Measurements from ENCODE around the gene CHD5. TPM values are rescaled to one million over a fixed set of nuclear protein-coding genes. Genes with fewer than 3 reads are reported as not detected.

CHD5 gene
- total and polyA plus RNA-seq, 2 of the 13 experiments (the other 11 are each of a cell fraction or from before 2014, with no cell fraction given): 0.02 to 0.21 TPM

DNA sequence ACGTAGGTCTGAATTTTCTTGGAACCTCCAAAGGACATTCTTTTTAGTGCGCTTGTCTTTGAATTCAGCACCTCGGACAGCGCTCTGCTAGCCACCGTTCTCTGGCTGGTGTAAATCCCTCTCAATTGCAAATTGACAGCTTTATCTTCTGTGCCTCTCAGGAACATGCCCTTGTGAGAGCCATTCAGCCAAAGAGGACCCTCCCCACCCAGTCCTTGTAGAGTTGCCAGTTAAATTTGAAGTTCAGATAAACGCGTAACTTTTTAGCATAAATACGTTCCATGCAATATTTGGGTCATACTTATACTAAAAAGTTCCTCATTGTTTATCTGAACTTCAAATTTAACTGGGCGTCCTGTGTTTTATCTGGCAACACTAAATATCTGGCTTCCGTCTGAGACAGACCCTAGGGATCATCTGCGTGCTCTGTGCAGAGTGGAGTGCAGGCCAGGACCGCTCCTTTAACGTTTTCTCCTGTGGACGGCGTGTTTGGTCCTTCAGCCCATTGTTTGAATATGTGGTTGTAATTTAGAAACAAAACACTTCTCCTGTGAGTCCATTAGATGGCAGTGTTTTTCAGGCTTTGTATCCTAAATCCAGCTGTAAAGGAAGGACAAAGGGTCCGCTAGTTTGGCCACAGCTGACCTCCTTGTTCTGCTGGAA is 127.4 kb downstream of the CHD5 start (continued):
- peak; percentile 56; the same call in 1 of the 2 replicates for TF ChIP-seq MYPOP (CRISPR knock-in tag; IDR thresholded peaks at IDR 0.05)
- no peak for TF ChIP-seq ATAD3A (CRISPR knock-in tag; IDR thresholded peaks at IDR 0.05)
- TF ChIP-seq SALL1 (CRISPR knock-in tag; IDR thresholded peaks at IDR 0.05): peak; percentile 55; the same call in 1 of the 2 replicates
- peak; percentile 84; the same call in 1 of the 2 replicates for TF ChIP-seq ZFP37 (CRISPR knock-in tag; IDR thresholded peaks at IDR 0.05; ENCODE audit: borderline replicate concordance)
- TF ChIP-seq PBX3 (CRISPR knock-in tag; IDR thresholded peaks at IDR 0.05; ENCODE audit: borderline replicate concordance): 0 out of 2 replicates have a peak, but pooled peaks have one; percentile 38
- 0 out of 2 replicates have a peak, but pooled peaks have one; percentile 26 for TF ChIP-seq NCOA2 (CRISPR knock-in tag; IDR thresholded peaks at IDR 0.05)
- TF ChIP-seq, protein P1, sequence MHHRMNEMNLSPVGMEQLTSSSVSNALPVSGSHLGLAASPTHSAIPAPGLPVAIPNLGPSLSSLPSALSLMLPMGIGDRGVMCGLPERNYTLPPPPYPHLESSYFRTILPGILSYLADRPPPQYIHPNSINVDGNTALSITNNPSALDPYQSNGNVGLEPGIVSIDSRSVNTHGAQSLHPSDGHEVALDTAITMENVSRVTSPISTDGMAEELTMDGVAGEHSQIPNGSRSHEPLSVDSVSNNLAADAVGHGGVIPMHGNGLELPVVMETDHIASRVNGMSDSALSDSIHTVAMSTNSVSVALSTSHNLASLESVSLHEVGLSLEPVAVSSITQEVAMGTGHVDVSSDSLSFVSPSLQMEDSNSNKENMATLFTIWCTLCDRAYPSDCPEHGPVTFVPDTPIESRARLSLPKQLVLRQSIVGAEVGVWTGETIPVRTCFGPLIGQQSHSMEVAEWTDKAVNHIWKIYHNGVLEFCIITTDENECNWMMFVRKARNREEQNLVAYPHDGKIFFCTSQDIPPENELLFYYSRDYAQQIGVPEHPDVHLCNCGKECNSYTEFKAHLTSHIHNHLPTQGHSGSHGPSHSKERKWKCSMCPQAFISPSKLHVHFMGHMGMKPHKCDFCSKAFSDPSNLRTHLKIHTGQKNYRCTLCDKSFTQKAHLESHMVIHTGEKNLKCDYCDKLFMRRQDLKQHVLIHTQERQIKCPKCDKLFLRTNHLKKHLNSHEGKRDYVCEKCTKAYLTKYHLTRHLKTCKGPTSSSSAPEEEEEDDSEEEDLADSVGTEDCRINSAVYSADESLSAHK (CRISPR knock-in tag; IDR thresholded peaks at IDR 0.05; ENCODE audit: borderline replicate concordance): no peak
- no peak for TF ChIP-seq SMARCE1 (IDR thresholded peaks at IDR 0.05; ENCODE audit: borderline replicate concordance)
- TF ChIP-seq, protein P2, sequence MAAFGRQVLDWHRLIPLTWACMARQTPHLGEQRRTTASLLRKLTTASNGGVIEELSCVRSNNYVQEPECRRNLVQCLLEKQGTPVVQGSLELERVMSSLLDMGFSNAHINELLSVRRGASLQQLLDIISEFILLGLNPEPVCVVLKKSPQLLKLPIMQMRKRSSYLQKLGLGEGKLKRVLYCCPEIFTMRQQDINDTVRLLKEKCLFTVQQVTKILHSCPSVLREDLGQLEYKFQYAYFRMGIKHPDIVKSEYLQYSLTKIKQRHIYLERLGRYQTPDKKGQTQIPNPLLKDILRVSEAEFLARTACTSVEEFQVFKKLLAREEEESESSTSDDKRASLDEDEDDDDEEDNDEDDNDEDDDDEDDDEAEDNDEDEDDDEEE (CRISPR knock-in tag; IDR thresholded peaks at IDR 0.05): no peak
- peak; percentile 82; the same call in 1 of the 2 replicates for TF ChIP-seq CREB3 (CRISPR knock-in tag; IDR thresholded peaks at IDR 0.05)
- TF ChIP-seq WIZ (CRISPR knock-in tag; IDR thresholded peaks at IDR 0.05): peak; percentile 94; the same call in 1 of the 2 replicates
- no peak for TF ChIP-seq KAT2B (IDR thresholded peaks at IDR 0.05; ENCODE audit: borderline replicate concordance, low read depth, low read length)
- TF ChIP-seq RCOR2 (CRISPR knock-in tag; IDR thresholded peaks at IDR 0.05): no peak
- TF ChIP-seq ZNF7 (CRISPR knock-in tag; IDR thresholded peaks at IDR 0.05): 0 out of 2 replicates have a peak, but pooled peaks have one; percentile 17
- TF ChIP-seq PHF20 (CRISPR knock-in tag; IDR thresholded peaks at IDR 0.05): no peak
- TF ChIP-seq ZNF468 (CRISPR knock-in tag; IDR thresholded peaks at IDR 0.05): no peak
- TF ChIP-seq ZNF430 (CRISPR knock-in tag; IDR thresholded peaks at IDR 0.05): peak; percentile 36; the same call in 1 of the 2 replicates
- TF ChIP-seq BORCS8-MEF2B (CRISPR knock-in tag; IDR thresholded peaks at IDR 0.05): peak; percentile 72
- TF ChIP-seq, protein P3, sequence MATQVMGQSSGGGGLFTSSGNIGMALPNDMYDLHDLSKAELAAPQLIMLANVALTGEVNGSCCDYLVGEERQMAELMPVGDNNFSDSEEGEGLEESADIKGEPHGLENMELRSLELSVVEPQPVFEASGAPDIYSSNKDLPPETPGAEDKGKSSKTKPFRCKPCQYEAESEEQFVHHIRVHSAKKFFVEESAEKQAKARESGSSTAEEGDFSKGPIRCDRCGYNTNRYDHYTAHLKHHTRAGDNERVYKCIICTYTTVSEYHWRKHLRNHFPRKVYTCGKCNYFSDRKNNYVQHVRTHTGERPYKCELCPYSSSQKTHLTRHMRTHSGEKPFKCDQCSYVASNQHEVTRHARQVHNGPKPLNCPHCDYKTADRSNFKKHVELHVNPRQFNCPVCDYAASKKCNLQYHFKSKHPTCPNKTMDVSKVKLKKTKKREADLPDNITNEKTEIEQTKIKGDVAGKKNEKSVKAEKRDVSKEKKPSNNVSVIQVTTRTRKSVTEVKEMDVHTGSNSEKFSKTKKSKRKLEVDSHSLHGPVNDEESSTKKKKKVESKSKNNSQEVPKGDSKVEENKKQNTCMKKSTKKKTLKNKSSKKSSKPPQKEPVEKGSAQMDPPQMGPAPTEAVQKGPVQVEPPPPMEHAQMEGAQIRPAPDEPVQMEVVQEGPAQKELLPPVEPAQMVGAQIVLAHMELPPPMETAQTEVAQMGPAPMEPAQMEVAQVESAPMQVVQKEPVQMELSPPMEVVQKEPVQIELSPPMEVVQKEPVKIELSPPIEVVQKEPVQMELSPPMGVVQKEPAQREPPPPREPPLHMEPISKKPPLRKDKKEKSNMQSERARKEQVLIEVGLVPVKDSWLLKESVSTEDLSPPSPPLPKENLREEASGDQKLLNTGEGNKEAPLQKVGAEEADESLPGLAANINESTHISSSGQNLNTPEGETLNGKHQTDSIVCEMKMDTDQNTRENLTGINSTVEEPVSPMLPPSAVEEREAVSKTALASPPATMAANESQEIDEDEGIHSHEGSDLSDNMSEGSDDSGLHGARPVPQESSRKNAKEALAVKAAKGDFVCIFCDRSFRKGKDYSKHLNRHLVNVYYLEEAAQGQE (IDR thresholded peaks at IDR 0.05; ENCODE audit: borderline replicate concordance in 1 of 2, low read depth in 1 of 2, low read length in 2 of 2): peak; percentile 92 to 98

Data from HepG2 (cell line).